GM10266 (cell line): ENCODE results near the gene PRCP.

Source experiments
- DNase-seq: peaks from one replicate; pipeline ENCODE4 v3.0.0; 2012; ENCODE audit errors: extremely low spot score
- CTCF ChIP-seq: IDR thresholded peaks from 2 replicates; pipeline ENCODE4 v1.5.1; 2012; ENCODE audit warnings: mild to moderate bottlenecking, low read depth; ENCODE audit not compliant: control insufficient read depth, insufficient read depth; ENCODE audit errors: missing control alignments

Gene PRCP

GRCh38 chr11:82814379-82814778, 85.9 kb downstream of the PRCP start:
- TF ChIP-seq CTCF: no peak
- DNase-seq: no peak

- no peak for TF ChIP-seq CTCF
- DNase-seq: no peak
Observed at GRCh38 chr11:82811369-82811768, 88.9 kb downstream of the PRCP start.

- DNase-seq: no peak
- no peak for TF ChIP-seq CTCF
Observed at GRCh38 chr11:82810738-82811137, 89.5 kb downstream of the PRCP start.

GRCh38 chr11:82810326-82810725, 89.9 kb downstream of the PRCP start:
- no peak for DNase-seq
- no peak for TF ChIP-seq CTCF

- no peak for DNase-seq
- no peak for TF ChIP-seq CTCF
Observed at GRCh38 chr11:82807646-82808045, 92.6 kb downstream of the PRCP start.

GRCh38 chr11:82802710-82803109, 97.5 kb downstream of the PRCP start:
- TF ChIP-seq CTCF: no peak
- DNase-seq: no peak

- DNase-seq: no peak
- no peak for TF ChIP-seq CTCF
Observed at GRCh38 chr11:82796998-82797961, 103.0 kb downstream of the PRCP start.
